HEK293 (cell line): ENCODE data around the gene MAP3K5.
A peak's percentile ranks its signal among the peaks of the same experiment; 100 is the strongest.

Source experiments
- FEZF1 ChIP-seq: fragments of 450-650 bp; formaldehyde crosslinking; IDR thresholded peaks from 2 replicates; pipeline ENCODE4 v1.5.1; 2016; ENCODE audit warnings: missing biosample characterization, missing genetic modification characterization
- GLI4 ChIP-seq: fragments of 450-650 bp; formaldehyde crosslinking; IDR thresholded peaks from 2 replicates; pipeline ENCODE4 v1.5.1; 2016; ENCODE audit warnings: missing biosample characterization, missing genetic modification characterization
- IKZF3 ChIP-seq: fragments of 450-650 bp; IDR thresholded peaks from 2 replicates; pipeline ENCODE4 v1.5.0; 2018; ENCODE audit warnings: missing biosample characterization, mild to moderate bottlenecking, missing genetic modification characterization, moderate library complexity
- KLF9 ChIP-seq: fragments of 450-650 bp; formaldehyde crosslinking; IDR thresholded peaks from 2 replicates; pipeline ENCODE4 v1.5.1; 2016; ENCODE audit warnings: missing biosample characterization, missing genetic modification characterization, low read depth
- SALL2 ChIP-seq: fragments of 450-650 bp; formaldehyde crosslinking; IDR thresholded peaks from 2 replicates; pipeline ENCODE4 v1.5.0; 2017; ENCODE audit warnings: missing biosample characterization, mild to moderate bottlenecking, missing genetic modification characterization, borderline replicate concordance
- TCF7L2 ChIP-seq: IDR thresholded peaks from 2 replicates; pipeline ENCODE4 v1.6.1; 2011; ENCODE audit warnings: low read depth, mild to moderate bottlenecking, inconsistent platforms, low read length, moderate library complexity, borderline replicate concordance
- ZBTB17 ChIP-seq: fragments of 450-650 bp; formaldehyde crosslinking; IDR thresholded peaks from 2 replicates; pipeline ENCODE4 v1.5.1; 2016; ENCODE audit warnings: missing biosample characterization, missing genetic modification characterization
- ZBTB7A ChIP-seq: fragments of 450-650 bp; formaldehyde crosslinking; IDR thresholded peaks from 2 replicates; pipeline ENCODE4 v1.5.1; 2016; ENCODE audit warnings: low read depth, missing biosample characterization, missing genetic modification characterization
- ZFP41 ChIP-seq: fragments of 450-650 bp; formaldehyde crosslinking; IDR thresholded peaks from 2 replicates; pipeline ENCODE4 v1.5.1; 2016; ENCODE audit warnings: missing biosample characterization, missing genetic modification characterization, borderline replicate concordance
- ZNF174 ChIP-seq: fragments of 450-650 bp; formaldehyde crosslinking; IDR thresholded peaks from 2 replicates; pipeline ENCODE4 v1.5.0; 2017; ENCODE audit warnings: missing biosample characterization, mild to moderate bottlenecking, missing genetic modification characterization
- ZNF2 ChIP-seq: fragments of 450-650 bp; formaldehyde crosslinking; IDR thresholded peaks from 2 replicates; pipeline ENCODE4 v1.5.1; 2016; ENCODE audit warnings: missing biosample characterization, missing genetic modification characterization
- ZNF211 ChIP-seq: fragments of 450-650 bp; formaldehyde crosslinking; IDR thresholded peaks from 2 replicates; pipeline ENCODE4 v1.5.1; 2016; ENCODE audit warnings: low read depth, missing biosample characterization, missing genetic modification characterization
- ZNF221 ChIP-seq: fragments of 450-650 bp; formaldehyde crosslinking; IDR thresholded peaks from 2 replicates; pipeline ENCODE4 v1.5.1; 2017; ENCODE audit warnings: missing biosample characterization, missing genetic modification characterization, borderline replicate concordance
- ZNF335 ChIP-seq: fragments of 450-650 bp; formaldehyde crosslinking; conservative IDR thresholded peaks from 2 replicates; pipeline ENCODE4 v1.5.1; 2016; ENCODE audit warnings: missing biosample characterization, missing genetic modification characterization
- ZNF654 ChIP-seq: fragments of 450-650 bp; formaldehyde crosslinking; IDR thresholded peaks from 2 replicates; pipeline ENCODE4 v1.5.1; 2016; ENCODE audit warnings: low read depth, missing biosample characterization, missing genetic modification characterization
- ZNF707 ChIP-seq: fragments of 450-650 bp; formaldehyde crosslinking; IDR thresholded peaks from 2 replicates; pipeline ENCODE4 v1.5.1; 2016; ENCODE audit warnings: missing biosample characterization, missing genetic modification characterization
- ZXDB ChIP-seq: fragments of 450-650 bp; formaldehyde crosslinking; IDR thresholded peaks from 2 replicates; pipeline ENCODE4 v1.5.1; 2016; ENCODE audit warnings: missing biosample characterization, missing genetic modification characterization
- TF ChIP-seq, protein P1 (sequence below): fragments of 450-650 bp; formaldehyde crosslinking; IDR thresholded peaks from 2 replicates; pipeline ENCODE4 v1.5.1; 2016; ENCODE audit warnings: missing biosample characterization, missing genetic modification characterization
- TF ChIP-seq, protein P2 (sequence below): fragments of 450-650 bp; formaldehyde crosslinking; IDR thresholded peaks from 2 replicates; pipeline ENCODE4 v1.5.1; 2016; ENCODE audit warnings: missing biosample characterization, missing genetic modification characterization
- TF ChIP-seq, protein P3 (sequence below): fragments of 450-650 bp; formaldehyde crosslinking; IDR thresholded peaks from 2 replicates; pipeline ENCODE4 v1.5.1; 2016; ENCODE audit warnings: missing biosample characterization, missing genetic modification characterization, low read depth
- TF ChIP-seq, protein P4 (sequence below): fragments of 450-650 bp; formaldehyde crosslinking; IDR thresholded peaks from 2 replicates; pipeline ENCODE4 v1.5.1; 2016; ENCODE audit warnings: missing biosample characterization, missing genetic modification characterization, borderline replicate concordance
- TF ChIP-seq, protein P5 (sequence below): fragments of 450-650 bp; formaldehyde crosslinking; IDR thresholded peaks from 2 replicates; pipeline ENCODE4 v1.5.0; 2017; ENCODE audit warnings: missing biosample characterization, missing genetic modification characterization, borderline replicate concordance
- TF ChIP-seq, protein P6 (sequence below): fragments of 450-650 bp; formaldehyde crosslinking; IDR thresholded peaks from 2 replicates; pipeline ENCODE4 v1.5.1; 2016; ENCODE audit warnings: missing biosample characterization, missing genetic modification characterization
- TF ChIP-seq, protein P7 (sequence below): fragments of 450-650 bp; formaldehyde crosslinking; IDR thresholded peaks from 2 replicates; pipeline ENCODE4 v1.5.1; 2016; ENCODE audit warnings: missing biosample characterization, missing genetic modification characterization

Gene MAP3K5

DNA sequence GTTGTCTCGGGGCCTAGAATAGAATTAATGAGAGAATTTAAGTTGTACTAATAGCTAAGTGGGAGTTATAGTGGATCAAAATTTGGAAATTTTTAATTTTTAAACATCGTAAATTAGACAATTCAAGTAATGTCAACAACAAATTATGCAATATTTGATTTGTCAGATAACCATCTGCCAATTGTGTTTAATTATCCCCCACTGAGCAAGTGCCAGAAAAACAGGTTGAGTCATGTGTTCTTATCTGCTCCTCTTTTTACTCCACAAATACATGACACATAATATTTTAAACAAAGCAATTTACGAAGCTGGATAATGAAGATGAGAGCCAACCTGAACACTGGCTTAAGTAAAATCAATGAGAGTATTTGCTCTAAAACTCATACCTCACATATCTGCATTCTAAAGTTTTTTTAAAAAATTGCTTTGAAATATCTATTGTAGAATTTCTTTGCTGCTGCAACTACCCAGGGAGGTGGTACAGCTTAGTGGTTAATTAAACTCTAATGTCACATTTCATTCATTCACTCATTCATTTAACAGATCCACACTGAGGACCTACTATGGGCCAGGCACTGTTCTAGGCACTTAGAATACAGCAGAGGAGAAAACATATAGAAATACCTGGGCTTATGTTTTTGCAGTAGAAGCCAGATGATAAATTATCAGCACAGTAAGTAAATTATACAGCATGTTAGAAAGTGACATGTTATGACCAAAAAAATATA, 184.9 kb downstream of the MAP3K5 start (continued):
- TF ChIP-seq, protein P1, sequence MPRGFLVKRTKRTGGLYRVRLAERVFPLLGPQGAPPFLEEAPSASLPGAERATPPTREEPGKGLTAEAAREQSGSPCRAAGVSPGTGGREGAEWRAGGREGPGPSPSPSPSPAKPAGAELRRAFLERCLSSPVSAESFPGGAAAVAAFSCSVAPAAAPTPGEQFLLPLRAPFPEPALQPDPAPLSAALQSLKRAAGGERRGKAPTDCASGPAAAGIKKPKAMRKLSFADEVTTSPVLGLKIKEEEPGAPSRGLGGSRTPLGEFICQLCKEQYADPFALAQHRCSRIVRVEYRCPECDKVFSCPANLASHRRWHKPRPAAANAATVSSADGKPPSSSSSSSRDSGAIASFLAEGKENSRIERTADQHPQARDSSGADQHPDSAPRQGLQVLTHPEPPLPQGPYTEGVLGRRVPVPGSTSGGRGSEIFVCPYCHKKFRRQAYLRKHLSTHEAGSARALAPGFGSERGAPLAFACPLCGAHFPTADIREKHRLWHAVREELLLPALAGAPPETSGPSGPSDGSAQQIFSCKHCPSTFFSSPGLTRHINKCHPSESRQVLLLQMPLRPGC (tag by site-specific recombination), result peak; percentile 86
- TF ChIP-seq, protein P2, sequence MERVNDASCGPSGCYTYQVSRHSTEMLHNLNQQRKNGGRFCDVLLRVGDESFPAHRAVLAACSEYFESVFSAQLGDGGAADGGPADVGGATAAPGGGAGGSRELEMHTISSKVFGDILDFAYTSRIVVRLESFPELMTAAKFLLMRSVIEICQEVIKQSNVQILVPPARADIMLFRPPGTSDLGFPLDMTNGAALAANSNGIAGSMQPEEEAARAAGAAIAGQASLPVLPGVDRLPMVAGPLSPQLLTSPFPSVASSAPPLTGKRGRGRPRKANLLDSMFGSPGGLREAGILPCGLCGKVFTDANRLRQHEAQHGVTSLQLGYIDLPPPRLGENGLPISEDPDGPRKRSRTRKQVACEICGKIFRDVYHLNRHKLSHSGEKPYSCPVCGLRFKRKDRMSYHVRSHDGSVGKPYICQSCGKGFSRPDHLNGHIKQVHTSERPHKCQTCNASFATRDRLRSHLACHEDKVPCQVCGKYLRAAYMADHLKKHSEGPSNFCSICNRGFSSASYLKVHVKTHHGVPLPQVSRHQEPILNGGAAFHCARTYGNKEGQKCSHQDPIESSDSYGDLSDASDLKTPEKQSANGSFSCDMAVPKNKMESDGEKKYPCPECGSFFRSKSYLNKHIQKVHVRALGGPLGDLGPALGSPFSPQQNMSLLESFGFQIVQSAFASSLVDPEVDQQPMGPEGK (tag by site-specific recombination), result peak; percentile 29; the same call in 1 of the 2 replicates
- TF ChIP-seq TCF7L2, result no peak
- no peak for TF ChIP-seq ZBTB7A
- TF ChIP-seq ZNF707 (tag by site-specific recombination), result no peak
- no peak for TF ChIP-seq ZNF211 (tag by site-specific recombination)
- no peak for TF ChIP-seq SALL2 (tag by site-specific recombination)
- TF ChIP-seq, protein P3, sequence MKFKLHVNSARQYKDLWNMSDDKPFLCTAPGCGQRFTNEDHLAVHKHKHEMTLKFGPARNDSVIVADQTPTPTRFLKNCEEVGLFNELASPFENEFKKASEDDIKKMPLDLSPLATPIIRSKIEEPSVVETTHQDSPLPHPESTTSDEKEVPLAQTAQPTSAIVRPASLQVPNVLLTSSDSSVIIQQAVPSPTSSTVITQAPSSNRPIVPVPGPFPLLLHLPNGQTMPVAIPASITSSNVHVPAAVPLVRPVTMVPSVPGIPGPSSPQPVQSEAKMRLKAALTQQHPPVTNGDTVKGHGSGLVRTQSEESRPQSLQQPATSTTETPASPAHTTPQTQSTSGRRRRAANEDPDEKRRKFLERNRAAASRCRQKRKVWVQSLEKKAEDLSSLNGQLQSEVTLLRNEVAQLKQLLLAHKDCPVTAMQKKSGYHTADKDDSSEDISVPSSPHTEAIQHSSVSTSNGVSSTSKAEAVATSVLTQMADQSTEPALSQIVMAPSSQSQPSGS (tag by site-specific recombination), result 0 out of 2 replicates have a peak, but pooled peaks have one; percentile 11
- peak; percentile 8; the same call in 1 of the 2 replicates for TF ChIP-seq ZNF654 (tag by site-specific recombination)
- TF ChIP-seq, protein P4, sequence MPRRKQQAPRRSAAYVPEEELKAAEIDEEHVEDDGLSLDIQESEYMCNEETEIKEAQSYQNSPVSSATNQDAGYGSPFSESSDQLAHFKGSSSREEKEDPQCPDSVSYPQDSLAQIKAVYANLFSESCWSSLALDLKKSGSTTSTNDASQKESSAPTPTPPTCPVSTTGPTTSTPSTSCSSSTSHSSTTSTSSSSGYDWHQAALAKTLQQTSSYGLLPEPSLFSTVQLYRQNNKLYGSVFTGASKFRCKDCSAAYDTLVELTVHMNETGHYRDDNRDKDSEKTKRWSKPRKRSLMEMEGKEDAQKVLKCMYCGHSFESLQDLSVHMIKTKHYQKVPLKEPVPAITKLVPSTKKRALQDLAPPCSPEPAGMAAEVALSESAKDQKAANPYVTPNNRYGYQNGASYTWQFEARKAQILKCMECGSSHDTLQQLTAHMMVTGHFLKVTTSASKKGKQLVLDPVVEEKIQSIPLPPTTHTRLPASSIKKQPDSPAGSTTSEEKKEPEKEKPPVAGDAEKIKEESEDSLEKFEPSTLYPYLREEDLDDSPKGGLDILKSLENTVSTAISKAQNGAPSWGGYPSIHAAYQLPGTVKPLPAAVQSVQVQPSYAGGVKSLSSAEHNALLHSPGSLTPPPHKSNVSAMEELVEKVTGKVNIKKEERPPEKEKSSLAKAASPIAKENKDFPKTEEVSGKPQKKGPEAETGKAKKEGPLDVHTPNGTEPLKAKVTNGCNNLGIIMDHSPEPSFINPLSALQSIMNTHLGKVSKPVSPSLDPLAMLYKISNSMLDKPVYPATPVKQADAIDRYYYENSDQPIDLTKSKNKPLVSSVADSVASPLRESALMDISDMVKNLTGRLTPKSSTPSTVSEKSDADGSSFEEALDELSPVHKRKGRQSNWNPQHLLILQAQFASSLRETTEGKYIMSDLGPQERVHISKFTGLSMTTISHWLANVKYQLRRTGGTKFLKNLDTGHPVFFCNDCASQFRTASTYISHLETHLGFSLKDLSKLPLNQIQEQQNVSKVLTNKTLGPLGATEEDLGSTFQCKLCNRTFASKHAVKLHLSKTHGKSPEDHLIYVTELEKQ (tag by site-specific recombination), result peak; percentile 73; the same call in 1 of the 2 replicates
- TF ChIP-seq FEZF1 (tag by site-specific recombination), result peak; percentile 70
- TF ChIP-seq IKZF3 (tag by site-specific recombination), result peak; percentile 44; the same call in 1 of the 2 replicates
- TF ChIP-seq, protein P5, sequence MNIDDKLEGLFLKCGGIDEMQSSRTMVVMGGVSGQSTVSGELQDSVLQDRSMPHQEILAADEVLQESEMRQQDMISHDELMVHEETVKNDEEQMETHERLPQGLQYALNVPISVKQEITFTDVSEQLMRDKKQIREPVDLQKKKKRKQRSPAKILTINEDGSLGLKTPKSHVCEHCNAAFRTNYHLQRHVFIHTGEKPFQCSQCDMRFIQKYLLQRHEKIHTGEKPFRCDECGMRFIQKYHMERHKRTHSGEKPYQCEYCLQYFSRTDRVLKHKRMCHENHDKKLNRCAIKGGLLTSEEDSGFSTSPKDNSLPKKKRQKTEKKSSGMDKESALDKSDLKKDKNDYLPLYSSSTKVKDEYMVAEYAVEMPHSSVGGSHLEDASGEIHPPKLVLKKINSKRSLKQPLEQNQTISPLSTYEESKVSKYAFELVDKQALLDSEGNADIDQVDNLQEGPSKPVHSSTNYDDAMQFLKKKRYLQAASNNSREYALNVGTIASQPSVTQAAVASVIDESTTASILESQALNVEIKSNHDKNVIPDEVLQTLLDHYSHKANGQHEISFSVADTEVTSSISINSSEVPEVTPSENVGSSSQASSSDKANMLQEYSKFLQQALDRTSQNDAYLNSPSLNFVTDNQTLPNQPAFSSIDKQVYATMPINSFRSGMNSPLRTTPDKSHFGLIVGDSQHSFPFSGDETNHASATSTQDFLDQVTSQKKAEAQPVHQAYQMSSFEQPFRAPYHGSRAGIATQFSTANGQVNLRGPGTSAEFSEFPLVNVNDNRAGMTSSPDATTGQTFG (tag by site-specific recombination), result 0 out of 2 replicates have a peak, but pooled peaks have one; percentile 77
- TF ChIP-seq ZNF174 (tag by site-specific recombination), result 0 out of 2 replicates have a peak, but pooled peaks have one; percentile 62
- 0 out of 2 replicates have a peak, but pooled peaks have one; percentile 16 for TF ChIP-seq ZNF2 (tag by site-specific recombination)
- no peak for TF ChIP-seq KLF9 (tag by site-specific recombination)
- no peak for TF ChIP-seq ZFP41 (tag by site-specific recombination)
- TF ChIP-seq, protein P6, sequence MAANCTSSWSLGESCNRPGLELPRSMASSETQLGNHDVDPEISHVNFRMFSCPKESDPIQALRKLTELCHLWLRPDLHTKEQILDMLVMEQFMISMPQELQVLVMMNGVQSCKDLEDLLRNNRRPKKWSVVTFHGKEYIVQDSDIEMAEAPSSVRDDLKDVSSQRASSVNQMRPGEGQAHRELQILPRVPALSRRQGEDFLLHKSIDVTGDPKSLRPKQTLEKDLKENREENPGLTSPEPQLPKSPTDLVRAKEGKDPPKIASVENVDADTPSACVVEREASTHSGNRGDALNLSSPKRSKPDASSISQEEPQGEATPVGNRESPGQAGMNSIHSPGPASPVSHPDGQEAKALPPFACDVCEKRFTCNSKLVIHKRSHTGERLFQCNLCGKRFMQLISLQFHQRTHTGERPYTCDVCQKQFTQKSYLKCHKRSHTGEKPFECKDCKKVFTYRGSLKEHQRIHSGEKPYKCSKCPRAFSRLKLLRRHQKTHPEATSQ (tag by site-specific recombination), result no peak
- TF ChIP-seq ZXDB (tag by site-specific recombination), result peak; percentile 75
- TF ChIP-seq, protein P7, sequence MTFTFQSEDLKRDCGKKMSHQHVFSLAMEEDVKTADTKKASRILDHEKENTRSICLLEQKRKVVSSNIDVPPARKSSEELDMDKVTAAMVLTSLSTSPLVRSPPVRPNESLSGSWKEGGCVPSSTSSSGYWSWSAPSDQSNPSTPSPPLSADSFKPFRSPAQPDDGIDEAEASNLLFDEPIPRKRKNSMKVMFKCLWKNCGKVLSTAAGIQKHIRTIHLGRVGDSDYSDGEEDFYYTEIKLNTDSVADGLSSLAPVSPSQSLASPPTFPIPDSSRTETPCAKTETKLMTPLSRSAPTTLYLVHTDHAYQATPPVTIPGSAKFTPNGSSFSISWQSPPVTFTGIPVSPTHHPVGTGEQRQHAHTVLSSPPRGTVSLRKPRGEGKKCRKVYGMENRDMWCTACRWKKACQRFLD (tag by site-specific recombination), result no peak
- TF ChIP-seq ZNF335 (tag by site-specific recombination), result 0 out of 2 replicates have a peak, but pooled peaks have one; percentile 14
- TF ChIP-seq GLI4 (tag by site-specific recombination), result no peak
- TF ChIP-seq ZNF221 (tag by site-specific recombination), result no peak
- no peak for TF ChIP-seq ZBTB17 (tag by site-specific recombination)
